HEK293 (cell line): Measurements from ENCODE around the gene SCRT2.

ENCODE experiments used
- KLF9 ChIP-seq: fragments of 450-650 bp; formaldehyde crosslinking; IDR thresholded peaks from 2 replicates; pipeline ENCODE4 v1.5.1; 2016; ENCODE audit warnings: missing biosample characterization, missing genetic modification characterization, low read depth
- PATZ1 ChIP-seq: fragments of 450-650 bp; formaldehyde crosslinking; IDR thresholded peaks from 2 replicates; pipeline ENCODE4 v1.5.1; 2016; ENCODE audit warnings: missing biosample characterization, missing genetic modification characterization
- SETDB1 ChIP-seq: IDR thresholded peaks from one replicate; pipeline ENCODE4 v1.6.1; 2017; ENCODE audit warnings: mild to moderate bottlenecking, low read length, moderate library complexity, mixed read lengths; ENCODE audit not compliant: insufficient read length
- SP3 ChIP-seq: fragments of 450-650 bp; formaldehyde crosslinking; IDR thresholded peaks from 2 replicates; pipeline ENCODE4 v1.5.1; 2016; ENCODE audit warnings: missing biosample characterization, missing genetic modification characterization
- TCF7L2 ChIP-seq: IDR thresholded peaks from 2 replicates; pipeline ENCODE4 v1.6.1; 2011; ENCODE audit warnings: low read depth, mild to moderate bottlenecking, inconsistent platforms, low read length, moderate library complexity, borderline replicate concordance
- ZBTB7A ChIP-seq: fragments of 450-650 bp; formaldehyde crosslinking; IDR thresholded peaks from 2 replicates; pipeline ENCODE4 v1.5.1; 2016; ENCODE audit warnings: low read depth, missing biosample characterization, missing genetic modification characterization
- ZNF121 ChIP-seq: fragments of 450-650 bp; formaldehyde crosslinking; IDR thresholded peaks from 2 replicates; pipeline ENCODE4 v1.5.1; 2016; ENCODE audit warnings: missing biosample characterization, missing genetic modification characterization
- ZNF324 ChIP-seq: fragments of 450-650 bp; formaldehyde crosslinking; IDR thresholded peaks from 2 replicates; pipeline ENCODE4 v1.5.1; 2016; ENCODE audit warnings: missing biosample characterization, missing genetic modification characterization
- ZNF76 ChIP-seq: fragments of 450-650 bp; formaldehyde crosslinking; IDR thresholded peaks from 2 replicates; pipeline ENCODE4; 2016; ENCODE audit warnings: low read depth, missing biosample characterization, missing genetic modification characterization, borderline replicate concordance
- ZSCAN5A ChIP-seq: fragments of 450-650 bp; formaldehyde crosslinking; IDR thresholded peaks from 2 replicates; pipeline ENCODE4 v1.5.1; 2016; ENCODE audit warnings: missing biosample characterization, missing genetic modification characterization
- TF ChIP-seq, protein P1 (sequence below): fragments of 450-650 bp; formaldehyde crosslinking; IDR thresholded peaks from 2 replicates; pipeline ENCODE4 v1.5.1; 2016; ENCODE audit warnings: missing biosample characterization, missing genetic modification characterization
- TF ChIP-seq, protein P2 (sequence below): fragments of 450-650 bp; formaldehyde crosslinking; IDR thresholded peaks from 2 replicates; pipeline ENCODE4 v1.5.1; 2016; ENCODE audit warnings: missing biosample characterization, missing genetic modification characterization
- TF ChIP-seq, protein P3 (sequence below): fragments of 450-650 bp; formaldehyde crosslinking; IDR thresholded peaks from 2 replicates; pipeline ENCODE4 v1.5.1; 2016; ENCODE audit warnings: missing biosample characterization, missing genetic modification characterization

GRCh38 chr20:708956-709355 is 33.4 kb upstream of the SCRT2 start:
- TF ChIP-seq ZNF121 (tag by site-specific recombination) (no peak), ZSCAN5A (tag by site-specific recombination) (no peak), ZBTB7A (tag by site-specific recombination) (no peak), ZNF76 (tag by site-specific recombination) (no peak), ZNF324 (tag by site-specific recombination) (no peak), SETDB1 (no peak), KLF9 (tag by site-specific recombination) (no peak), PATZ1 (tag by site-specific recombination) (no peak), SP3 (no peak), TCF7L2 (no peak)
- TF ChIP-seq, protein P1, sequence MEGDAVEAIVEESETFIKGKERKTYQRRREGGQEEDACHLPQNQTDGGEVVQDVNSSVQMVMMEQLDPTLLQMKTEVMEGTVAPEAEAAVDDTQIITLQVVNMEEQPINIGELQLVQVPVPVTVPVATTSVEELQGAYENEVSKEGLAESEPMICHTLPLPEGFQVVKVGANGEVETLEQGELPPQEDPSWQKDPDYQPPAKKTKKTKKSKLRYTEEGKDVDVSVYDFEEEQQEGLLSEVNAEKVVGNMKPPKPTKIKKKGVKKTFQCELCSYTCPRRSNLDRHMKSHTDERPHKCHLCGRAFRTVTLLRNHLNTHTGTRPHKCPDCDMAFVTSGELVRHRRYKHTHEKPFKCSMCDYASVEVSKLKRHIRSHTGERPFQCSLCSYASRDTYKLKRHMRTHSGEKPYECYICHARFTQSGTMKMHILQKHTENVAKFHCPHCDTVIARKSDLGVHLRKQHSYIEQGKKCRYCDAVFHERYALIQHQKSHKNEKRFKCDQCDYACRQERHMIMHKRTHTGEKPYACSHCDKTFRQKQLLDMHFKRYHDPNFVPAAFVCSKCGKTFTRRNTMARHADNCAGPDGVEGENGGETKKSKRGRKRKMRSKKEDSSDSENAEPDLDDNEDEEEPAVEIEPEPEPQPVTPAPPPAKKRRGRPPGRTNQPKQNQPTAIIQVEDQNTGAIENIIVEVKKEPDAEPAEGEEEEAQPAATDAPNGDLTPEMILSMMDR (tag by site-specific recombination): no peak
- TF ChIP-seq, protein P2, sequence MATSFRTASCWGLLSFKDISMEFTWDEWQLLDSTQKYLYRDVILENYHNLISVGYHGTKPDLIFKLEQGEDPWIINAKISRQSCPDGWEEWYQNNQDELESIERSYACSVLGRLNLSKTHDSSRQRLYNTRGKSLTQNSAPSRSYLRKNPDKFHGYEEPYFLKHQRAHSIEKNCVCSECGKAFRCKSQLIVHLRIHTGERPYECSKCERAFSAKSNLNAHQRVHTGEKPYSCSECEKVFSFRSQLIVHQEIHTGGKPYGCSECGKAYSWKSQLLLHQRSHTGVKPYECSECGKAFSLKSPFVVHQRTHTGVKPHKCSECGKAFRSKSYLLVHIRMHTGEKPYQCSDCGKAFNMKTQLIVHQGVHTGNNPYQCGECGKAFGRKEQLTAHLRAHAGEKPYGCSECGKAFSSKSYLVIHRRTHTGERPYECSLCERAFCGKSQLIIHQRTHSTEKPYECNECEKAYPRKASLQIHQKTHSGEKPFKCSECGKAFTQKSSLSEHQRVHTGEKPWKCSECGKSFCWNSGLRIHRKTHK (tag by site-specific recombination): no peak
- TF ChIP-seq, protein P3, sequence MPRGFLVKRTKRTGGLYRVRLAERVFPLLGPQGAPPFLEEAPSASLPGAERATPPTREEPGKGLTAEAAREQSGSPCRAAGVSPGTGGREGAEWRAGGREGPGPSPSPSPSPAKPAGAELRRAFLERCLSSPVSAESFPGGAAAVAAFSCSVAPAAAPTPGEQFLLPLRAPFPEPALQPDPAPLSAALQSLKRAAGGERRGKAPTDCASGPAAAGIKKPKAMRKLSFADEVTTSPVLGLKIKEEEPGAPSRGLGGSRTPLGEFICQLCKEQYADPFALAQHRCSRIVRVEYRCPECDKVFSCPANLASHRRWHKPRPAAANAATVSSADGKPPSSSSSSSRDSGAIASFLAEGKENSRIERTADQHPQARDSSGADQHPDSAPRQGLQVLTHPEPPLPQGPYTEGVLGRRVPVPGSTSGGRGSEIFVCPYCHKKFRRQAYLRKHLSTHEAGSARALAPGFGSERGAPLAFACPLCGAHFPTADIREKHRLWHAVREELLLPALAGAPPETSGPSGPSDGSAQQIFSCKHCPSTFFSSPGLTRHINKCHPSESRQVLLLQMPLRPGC (tag by site-specific recombination): no peak
